OCI-LY7 (cell line): ENCODE results near the gene ARHGAP30. TPM values are rescaled to one million over a fixed set of nuclear protein-coding genes. Genes with fewer than 3 reads are reported as not detected.

Experiments used
- BruUV-seq: library from RNA; stranded (reverse); fragments of 400-500 nt; replicated peaks from 2 replicates; lab custom pipeline; 2021; lab: Mats Ljungman, UMichigan
- CTCF ChIA-PET: fragments of 300-600 bp; sonication (Branson Sonifier 250); formaldehyde crosslinking; loops from one replicate; lab custom pipeline; 2022; ENCODE audit warnings: antibody characterized with exemption; ENCODE audit not compliant: unreplicated experiment; lab: Charles Lee
- POLR2A ChIA-PET: fragments of 300-600 bp; sonication (Branson Sonifier 250); formaldehyde crosslinking; loops from one replicate; lab custom pipeline; 2022; ENCODE audit warnings: antibody characterized with exemption; lab: Charles Lee
- DNase-seq: peaks from one replicate; pipeline ENCODE4 v3.0.0-alpha.2; 2015; ENCODE audit warnings: low spot score
- H2AFZ ChIP-seq: fragments of 200-600 bp; sonication (generic), shearing (Covaris generic); 2 replicates; pipeline ENCODE4 v1.6.1; 2014; ENCODE audit warnings: mild to moderate bottlenecking, antibody characterized with exemption, low read length, moderate library complexity
- H3K27ac ChIP-seq: fragments of 200-600 bp; sonication (generic); 2 replicates; pipeline ENCODE4 v1.5.1; 2014; ENCODE audit warnings: mixed run types, low read depth, mild to moderate bottlenecking, moderate library complexity, low read length, inconsistent platforms; ENCODE audit not compliant: poor library complexity, severe bottlenecking
- H3K36me3 ChIP-seq: fragments of 200-600 bp; sonication (generic); 2 replicates; pipeline ENCODE4 v1.6.1; 2014; ENCODE audit warnings: mild to moderate bottlenecking, antibody characterized with exemption, low read length, moderate library complexity, mixed read lengths; ENCODE audit not compliant: insufficient read depth
- H3K4me1 ChIP-seq: fragments of 200-600 bp; sonication (generic); 2 replicates; pipeline ENCODE4 v1.5.1; 2014; ENCODE audit warnings: mild to moderate bottlenecking, low read length; ENCODE audit not compliant: insufficient read depth, poor library complexity, severe bottlenecking
- H3K4me2 ChIP-seq: fragments of 200-600 bp; sonication (generic); 2 replicates; pipeline ENCODE4 v1.6.1; 2014; ENCODE audit warnings: mild to moderate bottlenecking, low read length
- H3K4me3 ChIP-seq: fragments of 200-600 bp; sonication (generic); 2 replicates; pipeline ENCODE4 v1.5.1; 2014; ENCODE audit warnings: mild to moderate bottlenecking, low read depth, low read length; ENCODE audit not compliant: poor library complexity, severe bottlenecking
- H3K79me2 ChIP-seq: fragments of 200-600 bp; sonication (generic); 2 replicates; pipeline ENCODE4 v1.6.1; 2016; ENCODE audit warnings: low read depth, mild to moderate bottlenecking, low read length, moderate library complexity, mixed read lengths; ENCODE audit not compliant: insufficient read depth
- H3K9me2 ChIP-seq: fragments of 200-600 bp; sonication (generic); 2 replicates; pipeline ENCODE4 v1.6.1; 2016; ENCODE audit warnings: mild to moderate bottlenecking, low read length, mixed read lengths; ENCODE audit not compliant: insufficient read depth
- H3K9me3 ChIP-seq: fragments of 200-600 bp; sonication (generic); 2 replicates; pipeline ENCODE4 v1.6.1; 2014; ENCODE audit warnings: mild to moderate bottlenecking, mixed run types, low read length, mixed read lengths
- H4K20me1 ChIP-seq: fragments of 200-600 bp; sonication (generic); 2 replicates; pipeline ENCODE4 v1.6.1; 2014; ENCODE audit warnings: mild to moderate bottlenecking, antibody characterized with exemption, low read length, moderate library complexity, mixed read lengths; ENCODE audit not compliant: insufficient read depth
- CTCF ChIP-seq: fragments of 200-600 bp; sonication (generic); conservative IDR thresholded peaks from 2 replicates; pipeline ENCODE4 v1.5.1; 2014; ENCODE audit warnings: mild to moderate bottlenecking, antibody characterized with exemption, low read length, moderate library complexity, mixed read lengths
- EZH2phosphoT487 ChIP-seq: fragments of 200-600 bp; sonication (generic); IDR thresholded peaks from 2 replicates; pipeline ENCODE4 v1.6.1; 2018; ENCODE audit warnings: low read depth, borderline replicate concordance, mild to moderate bottlenecking, mixed run types, antibody characterized with exemption, low read length, moderate library complexity, mixed read lengths
- intact Hi-C: fragments of 100-400 bp; cut with micrococcal nuclease; formaldehyde crosslinking; loops from one replicate; pipeline ENCODE4 v1.10.0; 2022; ENCODE audit not compliant: unreplicated experiment
- total RNA-seq, 2 experiments: library from RNA; depleted of rRNA in 1 of 2; stranded (reverse); fragments of >200 nt in 1 of 2; shearing (Covaris generic) in 1 of 2; gene quantifications; 2 replicates each; pipeline ENCODE4 v1.2.3, GENCODE V29; 2014 to 2022

ARHGAP30 gene
- total RNA-seq, 2 experiments from 2014 or later = 56.2 to 101 TPM

GRCh38 chr1:161073474-161074121 lies 3.9 kb upstream of the ARHGAP30 start:
- Histone ChIP-seq H4K20me1 (no peaks in the 10 kb centered on the region), H3K4me1 (peaks cover 16% of the 10 kb centered on the region), H3K9me3 (no peaks in the 10 kb centered on the region), H3K4me2 (no peak overlapping the region), H3K27ac (no peak overlapping the region), H3K79me2 (peaks cover 11% of the 10 kb centered on the region), H3K9me2 (no peaks in the 10 kb centered on the region), H3K4me3 (no peak overlapping the region), H2AFZ (no peak overlapping the region), H3K36me3 (no peaks in the 10 kb centered on the region)
- DNase-seq = no peak
- intact Hi-C loops = no loop called here
- no TSS peak for BruUV-seq
- ChIA-PET CTCF (no interaction called here), POLR2A (interaction anchor here (1.0 kb wide), 1 partner anchor 31 kb away, joined by 3 read pairs; no protein-coding TSS in a partner anchor)
- TF ChIP-seq EZH2phosphoT487 (no peak), CTCF (no peak)

- H3K4me1 ChIP-seq = peaks cover 20% of the 10 kb centered on the region
- no peaks in the 10 kb centered on the region for H3K9me3 ChIP-seq
- DNase-seq = no peak
- H3K4me2 ChIP-seq = no peak overlapping the region
- H3K36me3 ChIP-seq = no peaks in the 10 kb centered on the region
- CTCF ChIA-PET = no interaction called here
- no peak overlapping the region for H3K27ac ChIP-seq
- intact Hi-C loops = loop anchor here (1.0 kb wide), 1 partner anchor 24 kb away; no protein-coding TSS in a partner anchor
- H2AFZ ChIP-seq = no peak overlapping the region
- H3K79me2 ChIP-seq = peaks cover 18% of the 10 kb centered on the region
- TF ChIP-seq EZH2phosphoT487 (no peak), CTCF (no peak)
- BruUV-seq = no TSS peak
- POLR2A ChIA-PET = interaction anchor here (0.5 to 1.0 kb wide), 3 partner anchors 21 to 55 kb away, joined by 3 to 6 read pairs (median 3); no protein-coding TSS in a partner anchor
- H3K9me2 ChIP-seq = no peaks in the 10 kb centered on the region
- H4K20me1 ChIP-seq = peaks cover 2% of the 10 kb centered on the region; the same call in 1 of the 2 replicates
- no peak overlapping the region for H3K4me3 ChIP-seq
Observed at GRCh38 chr1:161072751-161073449, 3.2 kb upstream of the ARHGAP30 start.
